RWPE1 (cell line): ENCODE data around the gene ACBD4.

ENCODE experiments used
- CTCF ChIA-PET: fragments of 350-600 bp; sonication (Branson Sonifier 250); formaldehyde crosslinking; extraction: SDS; loops from one replicate; lab custom pipeline; 2021; lab: Yijun Ruan, JAX
- POLR2A ChIA-PET: fragments of 400-600 bp; formaldehyde crosslinking; extraction: SDS; loops from one replicate; lab custom pipeline; 2020; ENCODE audit warnings: antibody characterized with exemption; ENCODE audit not compliant: low non-redundant PET; lab: Yijun Ruan, JAX
- DNase-seq: peaks from one replicate; pipeline ENCODE4 v3.0.0; 2012; ENCODE audit warnings: low spot score
- H3K27ac ChIP-seq: fragments of 450-650 bp; 2 replicates; pipeline ENCODE4 v1.5.1; 2017
- TF ChIP-seq, protein P1 (sequence below): fragments of 450-650 bp; conservative IDR thresholded peaks from 2 replicates; pipeline ENCODE4 v1.5.1; 2017; ENCODE audit warnings: low read depth, mild to moderate bottlenecking

The ACBD4 gene

DNA sequence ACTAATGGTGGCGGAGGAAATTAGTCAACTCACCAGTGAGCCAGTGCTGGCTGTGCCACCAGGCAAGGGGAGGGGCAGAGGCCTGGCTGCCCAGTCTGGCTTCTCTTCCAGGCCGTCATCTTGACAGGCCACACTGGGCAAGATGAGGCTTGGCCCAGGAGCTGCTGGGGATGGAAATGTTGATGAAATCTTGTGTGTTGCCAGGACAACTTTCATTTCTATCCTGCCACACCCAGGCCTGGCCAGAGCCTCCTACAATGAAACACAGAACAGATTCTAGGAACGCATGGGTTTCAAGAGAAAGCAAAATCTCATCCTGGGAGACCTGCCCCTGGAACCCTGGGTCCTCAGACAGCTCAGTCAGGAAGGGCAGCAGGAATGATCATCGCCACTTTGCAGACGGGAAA, 35.4 kb downstream of the ACBD4 start:
- TF ChIP-seq, protein P1, sequence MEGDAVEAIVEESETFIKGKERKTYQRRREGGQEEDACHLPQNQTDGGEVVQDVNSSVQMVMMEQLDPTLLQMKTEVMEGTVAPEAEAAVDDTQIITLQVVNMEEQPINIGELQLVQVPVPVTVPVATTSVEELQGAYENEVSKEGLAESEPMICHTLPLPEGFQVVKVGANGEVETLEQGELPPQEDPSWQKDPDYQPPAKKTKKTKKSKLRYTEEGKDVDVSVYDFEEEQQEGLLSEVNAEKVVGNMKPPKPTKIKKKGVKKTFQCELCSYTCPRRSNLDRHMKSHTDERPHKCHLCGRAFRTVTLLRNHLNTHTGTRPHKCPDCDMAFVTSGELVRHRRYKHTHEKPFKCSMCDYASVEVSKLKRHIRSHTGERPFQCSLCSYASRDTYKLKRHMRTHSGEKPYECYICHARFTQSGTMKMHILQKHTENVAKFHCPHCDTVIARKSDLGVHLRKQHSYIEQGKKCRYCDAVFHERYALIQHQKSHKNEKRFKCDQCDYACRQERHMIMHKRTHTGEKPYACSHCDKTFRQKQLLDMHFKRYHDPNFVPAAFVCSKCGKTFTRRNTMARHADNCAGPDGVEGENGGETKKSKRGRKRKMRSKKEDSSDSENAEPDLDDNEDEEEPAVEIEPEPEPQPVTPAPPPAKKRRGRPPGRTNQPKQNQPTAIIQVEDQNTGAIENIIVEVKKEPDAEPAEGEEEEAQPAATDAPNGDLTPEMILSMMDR, result no peak
- CTCF ChIA-PET, result interaction anchor here (0.5 to 3.8 kb wide), 5 partner anchors 18 to 44 kb away, joined by 3 to 27 read pairs (median 6); partner anchors contain the start of gene HEXIM1
- H3K27ac ChIP-seq, result peak overlapping the region; percentile 100
- DNase-seq, result peak; percentile 92
- POLR2A ChIA-PET, result interaction anchor here (0.5 to 3.6 kb wide), 5 partner anchors 10 to 37 kb away, joined by 4 to 51 read pairs (median 14); partner anchors contain the start of genes HEXIM1 and HEXIM2

DNA sequence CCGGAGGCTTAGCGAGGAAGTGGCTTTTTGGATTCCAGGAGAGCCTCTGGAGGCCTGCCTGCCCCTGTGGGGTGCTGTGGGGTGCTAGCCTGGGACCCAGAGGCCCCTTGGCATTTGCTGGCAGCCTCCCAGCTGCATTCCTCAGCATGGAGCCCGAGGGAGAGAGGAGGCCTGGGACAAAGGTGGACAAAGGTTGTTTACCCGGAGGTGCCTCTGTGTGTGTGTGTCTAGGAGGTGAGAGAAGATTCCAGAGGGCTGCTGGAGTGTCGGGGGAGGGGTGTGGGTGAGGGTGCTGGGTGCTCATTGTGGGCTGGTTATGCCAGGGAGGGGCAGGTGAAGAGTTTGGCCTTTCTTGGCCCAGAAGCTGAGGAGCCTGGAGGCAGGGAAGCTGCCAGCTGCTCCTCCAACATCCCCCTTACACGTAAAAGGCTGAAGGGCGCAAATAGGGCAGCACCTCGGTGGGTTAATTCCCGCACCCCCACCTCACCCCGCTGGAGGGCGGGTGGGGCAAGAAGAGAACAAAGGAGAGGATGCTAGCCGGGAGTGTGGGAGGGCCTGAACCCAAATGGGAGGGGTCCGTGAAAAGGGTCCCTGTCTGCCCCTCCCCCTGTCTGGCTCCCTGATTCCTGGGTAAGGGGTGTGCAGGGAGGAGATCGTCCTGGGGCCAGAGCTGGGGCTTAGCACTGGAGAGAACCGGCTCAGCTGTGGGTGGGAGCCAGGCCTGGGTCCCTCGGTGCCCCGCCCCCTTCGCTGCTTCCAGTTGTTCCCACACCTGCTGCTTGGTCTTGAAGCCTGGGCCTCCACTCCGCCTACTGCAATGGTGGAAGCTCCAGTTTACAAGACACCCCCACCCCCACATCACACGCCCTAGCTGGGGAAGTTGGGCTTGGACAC, 36.1 kb downstream of the ACBD4 start:
- TF ChIP-seq, protein P1, result no peak
- POLR2A ChIA-PET, result interaction anchor here (0.5 to 3.6 kb wide), 9 partner anchors 11 to 124 kb away, joined by 3 to 51 read pairs (median 5); partner anchors contain the start of genes HEXIM1 and HEXIM2
- CTCF ChIA-PET, result interaction anchor here (0.5 to 3.8 kb wide), 7 partner anchors 10 to 44 kb away, joined by 3 to 27 read pairs (median 4); partner anchors contain the start of genes HEXIM1 and HEXIM2
- H3K27ac ChIP-seq, result peak overlapping the region; percentile 100
- DNase-seq, result peak; percentile 77

DNA sequence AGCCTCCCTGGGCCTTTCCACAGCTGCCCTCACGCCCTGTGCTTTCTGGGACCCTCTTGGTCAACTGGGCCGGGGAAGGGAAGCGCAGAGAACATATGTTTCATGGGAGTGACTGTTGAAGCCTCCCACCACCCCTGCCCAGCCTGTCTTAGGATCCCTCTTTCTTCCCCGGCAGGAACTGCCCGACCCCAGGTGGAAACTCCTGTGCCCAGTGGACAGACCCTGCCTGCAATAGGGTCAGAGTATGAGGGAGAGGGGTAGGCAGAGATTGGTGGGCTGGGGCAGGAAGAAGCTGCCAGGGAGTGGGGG, 36.7 kb downstream of the ACBD4 start:
- ChIA-PET CTCF (interaction anchor here (0.5 to 3.8 kb wide), 6 partner anchors 11 to 63 kb away, joined by 3 to 27 read pairs (median 4); partner anchors contain the start of genes HEXIM1 and HEXIM2), POLR2A (interaction anchor here (0.5 to 3.6 kb wide), 7 partner anchors 11 to 125 kb away, joined by 3 to 51 read pairs (median 5); partner anchors contain the start of genes HEXIM1 and HEXIM2)
- TF ChIP-seq, protein P1, result no peak
- DNase-seq, result no peak
- peak overlapping the region; percentile 100 for H3K27ac ChIP-seq

DNA sequence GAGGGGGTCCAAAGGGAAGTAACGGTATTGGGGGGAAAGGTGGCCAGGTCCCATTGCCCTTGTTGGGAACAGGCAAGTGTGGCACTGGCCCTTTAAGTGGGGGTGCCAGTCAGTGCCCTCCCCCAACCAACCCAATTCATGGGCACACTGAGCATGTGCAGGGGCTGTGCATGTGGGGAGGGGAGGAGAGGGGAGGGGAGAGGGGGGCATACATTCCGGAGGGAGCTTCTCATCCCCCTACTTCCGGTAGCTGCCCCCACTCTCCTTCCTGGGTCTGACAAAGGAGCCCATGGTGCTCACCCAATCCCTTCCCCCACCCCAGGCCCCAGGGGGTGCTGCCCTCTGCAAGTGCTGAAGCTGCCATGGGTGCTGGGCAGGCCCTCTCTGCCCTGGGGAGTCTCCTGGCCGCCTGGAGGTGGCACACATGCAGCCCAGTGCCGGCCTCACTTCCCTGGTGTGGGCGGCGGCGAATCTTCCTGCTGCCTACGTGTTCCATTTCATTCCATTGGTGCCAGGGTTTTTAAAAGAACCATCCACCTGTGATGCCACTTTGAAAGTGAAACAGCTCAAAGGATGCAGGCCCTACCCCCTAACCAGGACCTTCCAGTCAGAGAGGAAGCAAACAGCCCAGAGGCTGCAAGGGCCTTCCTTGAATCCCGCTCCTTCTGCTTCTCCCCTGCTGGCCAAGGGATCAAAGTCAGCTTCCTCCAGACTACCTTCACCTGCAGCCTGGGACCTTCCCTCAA, 37.2 kb downstream of the ACBD4 start:
- DNase-seq, result peak; percentile 89
- CTCF ChIA-PET, result interaction anchor here (0.5 to 3.8 kb wide), 9 partner anchors 11 to 665 kb away, joined by 3 to 27 read pairs (median 4); partner anchors contain the start of genes ACBD4, HEXIM1 and HEXIM2
- POLR2A ChIA-PET, result interaction anchor here (0.5 to 3.6 kb wide), 8 partner anchors 10 to 125 kb away, joined by 3 to 51 read pairs (median 4); partner anchors contain the start of genes HEXIM1 and HEXIM2
- TF ChIP-seq, protein P1, result no peak
- peak overlapping the region; percentile 100 for H3K27ac ChIP-seq

DNA sequence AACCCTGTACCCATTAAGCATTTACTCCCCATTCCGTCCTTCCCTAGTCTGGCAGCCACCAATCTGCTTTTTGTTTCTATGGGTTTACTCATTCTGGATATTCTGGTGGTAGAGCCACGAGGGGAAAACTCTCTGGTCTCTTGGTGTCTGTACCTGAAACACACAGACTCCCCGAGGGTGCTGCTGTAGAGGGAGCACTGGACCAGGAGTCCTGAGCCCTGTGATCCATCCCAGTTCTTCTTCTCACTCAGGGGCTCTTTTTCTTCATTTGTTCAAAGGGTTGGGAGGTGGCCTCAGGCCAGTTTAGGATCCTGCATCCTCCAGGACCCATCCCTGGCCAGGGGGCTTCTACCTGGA, 40.2 kb downstream of the ACBD4 start:
- CTCF ChIA-PET, result interaction anchor here (0.8 kb wide), 1 partner anchor 40 kb away, joined by 4 read pairs; the partner anchor contains the start of gene ACBD4
- no peak for DNase-seq
- TF ChIP-seq, protein P1, result no peak
- POLR2A ChIA-PET, result interaction anchor here (0.6 to 1.3 kb wide), 2 partner anchors 10 to 15 kb away, joined by 3 to 6 read pairs; no protein-coding TSS in a partner anchor
- H3K27ac ChIP-seq, result peak overlapping the region; percentile 100
